ENCODE measurements around the gene OIT3.

DNA sequence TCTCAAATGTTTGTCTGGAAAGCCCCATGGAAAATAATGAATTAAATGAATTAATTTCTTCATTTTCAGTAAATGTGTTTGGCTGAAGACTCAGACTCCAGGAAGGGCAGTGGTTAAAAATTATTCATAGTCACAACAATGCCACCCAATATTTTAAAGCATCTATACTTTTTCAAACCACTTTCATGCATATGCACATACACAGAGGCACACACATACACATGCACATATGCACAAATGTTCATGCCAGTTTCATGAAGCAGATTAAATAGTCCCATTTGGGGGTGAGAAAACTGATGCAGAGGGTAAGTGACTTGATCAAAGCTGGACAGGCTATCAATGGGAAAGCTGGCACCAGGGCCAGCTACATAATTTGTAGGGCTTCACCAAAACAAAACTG, 62.5 kb downstream of the OIT3 start:
- TF ChIP-seq EZH2 (IDR thresholded peaks at IDR 0.05) (no peak), EZH2phosphoT487 (IDR thresholded peaks at IDR 0.05) (no peak)
